B cell (primary cell): Measurements from ENCODE around the gene RIC3. TPM values are rescaled to one million over a fixed set of nuclear protein-coding genes. Genes with fewer than 3 reads are reported as not detected.

Experiments
- ATAC-seq: fragments of 200-7000 bp; cut with Tn5 transposase; one replicate; pipeline ENCODE4 v1.10.0; 2021; ENCODE audit warnings: low read depth, mild to moderate bottlenecking, moderate number of reproducible peaks, moderate library complexity
- CTCF ChIA-PET: fragments of 350-600 bp; sonication (Branson Sonifier 250); formaldehyde crosslinking; loops from one replicate; lab custom pipeline; 2021; ENCODE audit warnings: antibody characterized with exemption, inconsistent platforms; lab: Charles Lee
- POLR2A ChIA-PET: fragments of 350-600 bp; sonication (Branson Sonifier 250); formaldehyde crosslinking; loops from one replicate; lab custom pipeline; 2021; ENCODE audit warnings: antibody characterized with exemption; lab: Charles Lee
- DNase-seq: peaks from one replicate; pipeline ENCODE4 v3.0.0; 2013
- H2AFZ ChIP-seq: 2 replicates; pipeline ENCODE4 v1.6.1; 2012; ENCODE audit warnings: mild to moderate bottlenecking, low read depth, low read length; ENCODE audit not compliant: insufficient read depth, poor library complexity, severe bottlenecking
- H3K27ac ChIP-seq, 2 donors: 1 replicate in 1 of 2; 2 replicates in 1 of 2; pipeline ENCODE4 v1.5.1; 2012 to 2013; ENCODE audit warnings: low read length in 2 of 2, mild to moderate bottlenecking in 2 of 2, moderate library complexity in 1 of 2
- H3K27me3 ChIP-seq, 4 experiments: fragments of 200-600 bp in 1 of 4; sonication (generic) in 1 of 4; replicated peaks in 1 of 4; 1 replicate in 2 of 4; 2 replicates in 2 of 4; pipeline versions ENCODE4 v1.6.1 to v1.7.0; 2013 to 2016; ENCODE audit warnings: low read length in 3 of 4, mild to moderate bottlenecking in 2 of 4, mixed read lengths in 1 of 4, moderate library complexity in 1 of 4; ENCODE audit not compliant: insufficient read depth in 4 of 4, control insufficient read depth in 3 of 4; ENCODE audit errors: control extremely low read depth in 1 of 4
- H3K36me3 ChIP-seq, 2 experiments: replicated peaks in 1 of 2; 1 replicate in 1 of 2; 2 replicates in 1 of 2; pipeline versions ENCODE4 v1.6.1 to v1.7.1; 2013; ENCODE audit warnings: low read length in 1 of 2; ENCODE audit not compliant: insufficient read depth in 2 of 2, control insufficient read depth in 1 of 2; ENCODE audit errors: control extremely low read depth in 1 of 2, extremely low read depth in 1 of 2
- H3K4me1 ChIP-seq, 2 donors: fragments of 200-600 bp in 1 of 2; sonication (generic) in 1 of 2; 1 replicate in 1 of 2; 2 replicates in 1 of 2; pipeline versions ENCODE4 v1.5.1 to v1.6.1; 2013 to 2017; ENCODE audit warnings: low read length in 2 of 2; ENCODE audit not compliant: control insufficient read depth in 2 of 2, insufficient read depth in 2 of 2
- H3K4me2 ChIP-seq: replicated peaks from 2 replicates; pipeline ENCODE3; 2012; ENCODE audit warnings: mild to moderate bottlenecking, low read depth, low read length; ENCODE audit not compliant: poor library complexity, severe bottlenecking
- H3K4me3 ChIP-seq, 5 experiments: fragments of 200-600 bp in 1 of 5; sonication (generic) in 1 of 5; 1 replicate in 3 of 5; 2 replicates in 2 of 5; pipeline versions ENCODE4 v1.5.1 to v1.7.0; 2011 to 2016; ENCODE audit warnings: low read length in 4 of 5, mild to moderate bottlenecking in 4 of 5, low read depth in 2 of 5, control low read depth in 1 of 5, moderate library complexity in 1 of 5; ENCODE audit not compliant: insufficient read depth in 1 of 5; ENCODE audit errors: control extremely low read depth in 1 of 5, extremely low read depth in 1 of 5
- H3K79me2 ChIP-seq: fragments of 200-600 bp; sonication (generic); one replicate; pipeline ENCODE4 v1.6.0; 2016; ENCODE audit warnings: low read length; ENCODE audit not compliant: control insufficient read depth, insufficient read depth
- H3K9ac ChIP-seq: fragments of 200-600 bp; sonication (generic); 2 replicates; pipeline ENCODE4 v1.6.1; 2017; ENCODE audit warnings: mild to moderate bottlenecking, low read length, moderate library complexity
- H3K9me3 ChIP-seq, 3 donors: one replicate each; pipeline versions ENCODE4 v1.6.1 to v1.7.1; 2013; ENCODE audit warnings: low read length in 2 of 3; ENCODE audit not compliant: control insufficient read depth in 2 of 3, insufficient read depth in 1 of 3; ENCODE audit errors: control extremely low read depth in 1 of 3
- H4K20me1 ChIP-seq: 2 replicates; pipeline ENCODE4 v1.6.0; 2012; ENCODE audit warnings: mild to moderate bottlenecking, low read length; ENCODE audit not compliant: insufficient read depth, control insufficient read depth, poor library complexity, severe bottlenecking
- H3K27ac Mint-ChIP-seq: one replicate; pipeline ENCODE4 v1.8.0; 2021; ENCODE audit warnings: mixed read lengths
- H3K27me3 Mint-ChIP-seq: one replicate; pipeline ENCODE4 v1.8.0; 2021; ENCODE audit warnings: mixed read lengths
- H3K4me1 Mint-ChIP-seq: one replicate; pipeline ENCODE4 v1.8.0; 2021; ENCODE audit warnings: mixed read lengths
- H3K4me3 Mint-ChIP-seq: one replicate; pipeline ENCODE4 v1.8.0; 2021; ENCODE audit warnings: mixed read lengths
- H3K9me3 Mint-ChIP-seq: one replicate; pipeline ENCODE4 v1.8.0; 2022; ENCODE audit warnings: mixed read lengths; ENCODE audit not compliant: insufficient read depth
- EZH2 ChIP-seq: IDR thresholded peaks from 2 replicates; pipeline ENCODE4 v1.6.1; 2012; ENCODE audit warnings: borderline replicate concordance, low read depth, mild to moderate bottlenecking, moderate library complexity, low read length; ENCODE audit not compliant: insufficient read depth, poor library complexity, severe bottlenecking
- WGBS: methylation state at CpG from one replicate; pipeline ENCODE4 v1.1.5; 2013; ENCODE audit warnings: missing lambda C conversion rate; ENCODE audit not compliant: insufficient coverage; 5-methylcytosine and 5-hydroxymethylcytosine counted together
- intact Hi-C: fragments of 100-400 bp; cut with micrococcal nuclease; formaldehyde crosslinking; loops from one replicate; pipeline ENCODE4 v1.10.0; 2022
- polyA plus RNA-seq: library from polyadenylated mRNA; depleted of rRNA; stranded (reverse); fragments of >200 nt; gene quantifications from 2 replicates; pipeline ENCODE4 v1.2.3, GENCODE V29; 2012
- total RNA-seq, 2 donors: library from RNA; stranded (reverse); fragments of 120-200 nt in 1 of 2; gene quantifications; 1 replicate in 1 of 2; 2 replicates in 1 of 2; pipeline versions ENCODE4 v1.2.3 to v1.2.4, GENCODE V29; 2013 to 2022
- TF ChIP-seq, protein P1 (sequence below): fragments of 200-600 bp; IDR thresholded peaks from one replicate; pipeline ENCODE4 v1.8.0; 2022; ENCODE audit warnings: antibody characterized with exemption, mild to moderate bottlenecking

Gene RIC3
- total and polyA plus RNA-seq, 2 donors (not counting 1 experiment from before 2014, with no cell fraction given): 62.4 to 74.6 TPM

GRCh38 chr11:8192016-8192895, 23.4 kb upstream of the RIC3 start:
- DNase-seq: peak; percentile 78
- Histone ChIP-seq H3K9ac (no peak overlapping the region), H3K79me2 (no peaks in the 10 kb centered on the region), H4K20me1 (no peaks in the 10 kb centered on the region), H3K4me3 (no peak overlapping the region), H3K36me3 (no peaks in the 10 kb centered on the region), H3K4me1 (peaks cover 12 to 15% of the 10 kb centered on the region in 2 donors), H3K4me2 (peak overlapping the region; percentile 44), H3K27me3 (peaks cover 0 to 2% (median 0%) of the 10 kb centered on the region in 4 experiments), H3K9me3 (no peaks in the 10 kb centered on the region), H3K27ac (no peak overlapping the region), H2AFZ (no peak overlapping the region)
- H3K4me3 Mint-ChIP-seq: no peak overlapping the region
- POLR2A ChIA-PET: no interaction called here
- intact Hi-C loops: loop anchor here (1.0 kb wide), 4 partner anchors 10 to 374 kb away; partner anchors contain the start of gene LMO1
- peaks cover 20% of the 10 kb centered on the region for H3K27me3 Mint-ChIP-seq
- ATAC-seq: peak; percentile 81
- CTCF ChIA-PET: interaction anchor here (0.7 to 7.8 kb wide), 14 partner anchors 9 to 392 kb away, joined by 3 to 327 read pairs (median 4); partner anchors contain the start of genes LMO1 and RIC3
- no peaks in the 10 kb centered on the region for H3K9me3 Mint-ChIP-seq
- TF ChIP-seq EZH2: no peak
- TF ChIP-seq, protein P1, sequence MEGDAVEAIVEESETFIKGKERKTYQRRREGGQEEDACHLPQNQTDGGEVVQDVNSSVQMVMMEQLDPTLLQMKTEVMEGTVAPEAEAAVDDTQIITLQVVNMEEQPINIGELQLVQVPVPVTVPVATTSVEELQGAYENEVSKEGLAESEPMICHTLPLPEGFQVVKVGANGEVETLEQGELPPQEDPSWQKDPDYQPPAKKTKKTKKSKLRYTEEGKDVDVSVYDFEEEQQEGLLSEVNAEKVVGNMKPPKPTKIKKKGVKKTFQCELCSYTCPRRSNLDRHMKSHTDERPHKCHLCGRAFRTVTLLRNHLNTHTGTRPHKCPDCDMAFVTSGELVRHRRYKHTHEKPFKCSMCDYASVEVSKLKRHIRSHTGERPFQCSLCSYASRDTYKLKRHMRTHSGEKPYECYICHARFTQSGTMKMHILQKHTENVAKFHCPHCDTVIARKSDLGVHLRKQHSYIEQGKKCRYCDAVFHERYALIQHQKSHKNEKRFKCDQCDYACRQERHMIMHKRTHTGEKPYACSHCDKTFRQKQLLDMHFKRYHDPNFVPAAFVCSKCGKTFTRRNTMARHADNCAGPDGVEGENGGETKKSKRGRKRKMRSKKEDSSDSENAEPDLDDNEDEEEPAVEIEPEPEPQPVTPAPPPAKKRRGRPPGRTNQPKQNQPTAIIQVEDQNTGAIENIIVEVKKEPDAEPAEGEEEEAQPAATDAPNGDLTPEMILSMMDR: peak; percentile 94
- WGBS: 75% methylated on average over 18 of the region's 19 CpGs
- H3K27ac Mint-ChIP-seq: no peak overlapping the region
- H3K4me1 Mint-ChIP-seq: peaks cover 13% of the 10 kb centered on the region

DNA sequence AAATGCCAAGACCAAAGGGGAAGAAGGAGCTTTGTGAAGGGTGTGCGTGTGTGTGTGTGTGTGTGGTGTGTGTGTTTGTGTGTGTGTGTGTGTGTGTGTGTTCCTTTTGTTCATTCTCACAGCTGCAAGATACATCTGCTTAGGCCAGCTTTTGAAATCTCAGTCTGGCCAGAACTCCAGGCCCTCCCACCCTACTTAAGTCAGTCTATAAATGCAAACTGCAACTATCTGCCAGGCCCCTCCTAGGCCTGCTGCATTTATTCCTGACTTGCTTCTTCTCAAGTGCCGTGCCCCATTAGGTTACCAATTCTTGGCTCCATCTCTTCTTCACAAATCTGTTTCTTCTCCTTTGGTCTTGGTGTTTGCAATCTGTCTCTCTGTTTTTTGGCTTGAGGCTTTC, 21.6 kb upstream of the RIC3 start:
- no peak for ATAC-seq
- TF ChIP-seq, protein P1: no peak
- TF ChIP-seq EZH2: no peak
- Histone ChIP-seq H3K9me3 (no peaks in the 10 kb centered on the region), H3K4me2 (no peak overlapping the region), H3K27ac (no peak overlapping the region), H3K79me2 (no peaks in the 10 kb centered on the region), H3K27me3 (peaks cover 0 to 7% (median 1%) of the 10 kb centered on the region in 4 experiments), H3K36me3 (no peaks in the 10 kb centered on the region), H3K4me3 (no peak overlapping the region), H4K20me1 (no peaks in the 10 kb centered on the region), H3K9ac (no peak overlapping the region), H3K4me1 (peaks cover 5 to 14% of the 10 kb centered on the region in 2 donors), H2AFZ (no peak overlapping the region)
- CTCF ChIA-PET: interaction anchor here (0.7 to 3.7 kb wide), 11 partner anchors 11 to 735 kb away, joined by 3 to 48 read pairs (median 4); partner anchors contain the start of gene LMO1
- DNase-seq: no peak
- POLR2A ChIA-PET: interaction anchor here (0.6 kb wide), 1 partner anchor 482 kb away, joined by 4 read pairs; no protein-coding TSS in a partner anchor
- no peak overlapping the region for H3K4me3 Mint-ChIP-seq
- H3K9me3 Mint-ChIP-seq: no peaks in the 10 kb centered on the region
- intact Hi-C loops: no loop called here
- H3K4me1 Mint-ChIP-seq: peaks cover 6% of the 10 kb centered on the region
- 50% methylated on average over 2 of the region's 2 CpGs for WGBS
- H3K27ac Mint-ChIP-seq: no peak overlapping the region
- peaks cover 31% of the 10 kb centered on the region for H3K27me3 Mint-ChIP-seq
